Neuronal stem cell (in vitro differentiated cells): ENCODE data around the gene DNAJB1.

Experiments used
- DNase-seq: peaks from one replicate; pipeline ENCODE4 v3.0.0-alpha.2; 2013; ENCODE audit warnings: low spot score
- H2AFZ ChIP-seq: one replicate; pipeline ENCODE4 v1.6.1; 2013; ENCODE audit warnings: mild to moderate bottlenecking, low read length, inconsistent platforms
- H2AK5ac ChIP-seq: 2 replicates; pipeline ENCODE4 v1.6.1; 2013; ENCODE audit warnings: low read depth, mild to moderate bottlenecking, inconsistent platforms, low read length, moderate library complexity, mixed read lengths
- H2BK120ac ChIP-seq: 2 replicates; pipeline ENCODE4 v1.6.1; 2013; ENCODE audit warnings: low read depth, mild to moderate bottlenecking, inconsistent platforms, low read length, moderate library complexity, mixed read lengths
- H2BK12ac ChIP-seq: one replicate; pipeline ENCODE4 v1.6.1; 2013; ENCODE audit warnings: low read length, inconsistent platforms
- H2BK15ac ChIP-seq: 2 replicates; pipeline ENCODE4 v1.6.1; 2013; ENCODE audit warnings: mild to moderate bottlenecking, low read length, inconsistent platforms, mixed read lengths
- H2BK5ac ChIP-seq: one replicate; pipeline ENCODE4 v1.6.1; 2013; ENCODE audit warnings: inconsistent platforms, mild to moderate bottlenecking, low read length, moderate library complexity
- H3K14ac ChIP-seq: one replicate; pipeline ENCODE4 v1.6.1; 2013; ENCODE audit warnings: low read length, inconsistent platforms
- H3K18ac ChIP-seq: 2 replicates; pipeline ENCODE4 v1.6.1; 2013; ENCODE audit warnings: low read length, inconsistent platforms
- H3K23ac ChIP-seq: 2 replicates; pipeline ENCODE4 v1.6.1; 2013; ENCODE audit warnings: low read depth, mild to moderate bottlenecking, mixed read lengths, low read length, inconsistent platforms; ENCODE audit not compliant: poor library complexity
- H3K27ac ChIP-seq: replicated peaks from 3 replicates; pipeline ENCODE4 v1.5.1; 2013; ENCODE audit warnings: low read length, inconsistent platforms
- H3K27me3 ChIP-seq, 3 experiments: 2 replicates each; pipeline ENCODE4 v1.6.1; 2013; ENCODE audit warnings: low read length in 3 of 3, mild to moderate bottlenecking in 2 of 3, inconsistent platforms in 1 of 3, low read depth in 1 of 3, mixed read lengths in 1 of 3, moderate library complexity in 1 of 3; ENCODE audit not compliant: control insufficient read depth in 3 of 3, insufficient read depth in 3 of 3
- H3K36me3 ChIP-seq, 2 donors: replicated peaks in 1 of 2; 2 replicates each; pipeline ENCODE4 v1.6.1; 2013; ENCODE audit warnings: low read length in 2 of 2; ENCODE audit not compliant: control insufficient read depth in 2 of 2, insufficient read depth in 2 of 2
- H3K4ac ChIP-seq: 2 replicates; pipeline ENCODE4 v1.6.1; 2013; ENCODE audit warnings: inconsistent platforms, mild to moderate bottlenecking, low read length, moderate library complexity
- H3K4me1 ChIP-seq, 2 donors: 1 replicate in 1 of 2; 2 replicates in 1 of 2; pipeline ENCODE4 v1.6.1; 2013; ENCODE audit warnings: low read length in 2 of 2, low read depth in 1 of 2; ENCODE audit not compliant: control insufficient read depth in 2 of 2, insufficient read depth in 1 of 2
- H3K4me2 ChIP-seq: one replicate; pipeline ENCODE4 v1.6.1; 2013; ENCODE audit warnings: mild to moderate bottlenecking, low read length, inconsistent platforms; ENCODE audit not compliant: insufficient read depth, poor library complexity, severe bottlenecking
- H3K4me3 ChIP-seq, 2 donors: 2 replicates each; pipeline ENCODE4 v1.5.1; 2013; ENCODE audit warnings: low read length in 2 of 2, mild to moderate bottlenecking in 2 of 2, inconsistent platforms in 1 of 2, moderate library complexity in 1 of 2
- H3K79me1 ChIP-seq: one replicate; pipeline ENCODE4 v1.6.1; 2013; ENCODE audit warnings: low read depth, mild to moderate bottlenecking, inconsistent platforms, low read length, moderate library complexity
- H3K9ac ChIP-seq: one replicate; pipeline ENCODE4 v1.6.1; 2013; ENCODE audit warnings: mild to moderate bottlenecking, low read depth, low read length, inconsistent platforms; ENCODE audit not compliant: poor library complexity
- H3K9me3 ChIP-seq, 2 donors: replicated peaks in 1 of 2; 2 replicates each; pipeline versions ENCODE3 to v1.6.1; 2013; ENCODE audit warnings: low read length in 2 of 2, mild to moderate bottlenecking in 2 of 2, inconsistent platforms in 1 of 2, low read depth in 1 of 2, mixed read lengths in 1 of 2, moderate library complexity in 1 of 2; ENCODE audit not compliant: control insufficient read depth in 2 of 2, insufficient read depth in 1 of 2
- H4K8ac ChIP-seq: one replicate; pipeline ENCODE4 v1.6.1; 2013; ENCODE audit warnings: low read depth, mild to moderate bottlenecking, inconsistent platforms, low read length, moderate library complexity
- H4K91ac ChIP-seq: one replicate; pipeline ENCODE4 v1.6.1; 2013; ENCODE audit warnings: low read length, low read depth, mild to moderate bottlenecking, inconsistent platforms; ENCODE audit not compliant: poor library complexity
- WGBS, 2 donors: extraction: QIAGEN DNeasy Blood & Tissue Kit; methylation state at CpG; one replicate each; pipeline ENCODE4 v1.1.7; 2013; ENCODE audit warnings: missing lambda C conversion rate in 2 of 2, mixed read lengths in 1 of 2; ENCODE audit not compliant: insufficient read length in 2 of 2, insufficient replicate concordance in 1 of 2; ENCODE audit errors: extremely low coverage in 2 of 2; 5-methylcytosine and 5-hydroxymethylcytosine counted together

DNAJB1 gene

DNA sequence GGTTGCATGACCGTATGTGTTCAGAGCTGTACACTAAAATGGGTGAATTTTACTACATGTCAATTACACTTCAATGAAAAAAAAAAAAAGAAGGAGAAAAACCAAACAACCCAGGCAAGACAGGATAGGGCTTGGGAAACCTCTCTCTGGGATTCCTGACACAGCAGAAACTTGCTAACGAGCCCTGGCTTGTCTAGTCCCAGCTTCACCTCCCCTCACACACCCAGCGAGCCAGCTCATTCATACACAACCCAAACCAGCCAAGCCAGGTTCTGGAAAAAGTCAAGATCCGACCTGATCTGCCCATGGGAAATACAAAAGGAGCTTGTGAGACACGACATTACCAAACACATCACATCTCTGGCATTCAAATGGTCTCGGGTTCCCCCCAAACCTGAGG is 7.5 kb upstream of the DNAJB1 start:
- H3K36me3 ChIP-seq = no peaks in the 10 kb centered on the region
- H3K23ac ChIP-seq = no peak overlapping the region
- H2BK15ac ChIP-seq = no peak overlapping the region
- H3K4me3 ChIP-seq = no peak overlapping the region
- H3K79me1 ChIP-seq = no peaks in the 10 kb centered on the region
- no peak overlapping the region for H3K4ac ChIP-seq
- no peaks in the 10 kb centered on the region for H3K9me3 ChIP-seq
- H3K4me2 ChIP-seq = no peak overlapping the region
- H2BK5ac ChIP-seq = no peak overlapping the region
- DNase-seq = no peak
- no peak overlapping the region for H3K14ac ChIP-seq
- H2AK5ac ChIP-seq = no peak overlapping the region
- no peak overlapping the region for H4K8ac ChIP-seq
- peaks cover 1 to 4% of the 10 kb centered on the region in 2 donors for H3K4me1 ChIP-seq
- no peak overlapping the region for H4K91ac ChIP-seq
- H3K27ac ChIP-seq = no peak overlapping the region
- no CpG with 5 or more reads among the region's 6 CpGs for WGBS, 2 donors
- peak overlapping the region; percentile 77 for H2AFZ ChIP-seq
- no peak overlapping the region for H3K9ac ChIP-seq
- H3K27me3 ChIP-seq = no peaks in the 10 kb centered on the region
- no peak overlapping the region for H3K18ac ChIP-seq
- no peak overlapping the region for H2BK12ac ChIP-seq
- H2BK120ac ChIP-seq = no peak overlapping the region

- Histone ChIP-seq H3K4me3 (no peak overlapping the region), H3K36me3 (peaks cover 8 to 18% of the 10 kb centered on the region in 2 donors), H2BK12ac (no peak overlapping the region), H3K27me3 (no peaks in the 10 kb centered on the region), H2AK5ac (no peak overlapping the region), H2BK15ac (no peak overlapping the region), H3K14ac (no peak overlapping the region), H4K8ac (no peak overlapping the region), H4K91ac (no peak overlapping the region), H3K27ac (no peak overlapping the region), H3K4ac (no peak overlapping the region), H3K9me3 (no peaks in the 10 kb centered on the region), H2BK5ac (no peak overlapping the region), H3K4me1 (peaks cover 10 to 13% of the 10 kb centered on the region in 2 donors), H2BK120ac (no peak overlapping the region), H3K4me2 (no peak overlapping the region), H3K23ac (no peak overlapping the region), H3K79me1 (peaks cover 5% of the 10 kb centered on the region), H3K9ac (no peak overlapping the region), H3K18ac (no peak overlapping the region), H2AFZ (peak overlapping the region; percentile 2)
- WGBS, 2 donors = no CpG with 5 or more reads among the region's 4 CpGs
- DNase-seq = no peak
Observed at GRCh38 chr19:14520543-14520942, 2.3 kb upstream of the DNAJB1 start.

DNA sequence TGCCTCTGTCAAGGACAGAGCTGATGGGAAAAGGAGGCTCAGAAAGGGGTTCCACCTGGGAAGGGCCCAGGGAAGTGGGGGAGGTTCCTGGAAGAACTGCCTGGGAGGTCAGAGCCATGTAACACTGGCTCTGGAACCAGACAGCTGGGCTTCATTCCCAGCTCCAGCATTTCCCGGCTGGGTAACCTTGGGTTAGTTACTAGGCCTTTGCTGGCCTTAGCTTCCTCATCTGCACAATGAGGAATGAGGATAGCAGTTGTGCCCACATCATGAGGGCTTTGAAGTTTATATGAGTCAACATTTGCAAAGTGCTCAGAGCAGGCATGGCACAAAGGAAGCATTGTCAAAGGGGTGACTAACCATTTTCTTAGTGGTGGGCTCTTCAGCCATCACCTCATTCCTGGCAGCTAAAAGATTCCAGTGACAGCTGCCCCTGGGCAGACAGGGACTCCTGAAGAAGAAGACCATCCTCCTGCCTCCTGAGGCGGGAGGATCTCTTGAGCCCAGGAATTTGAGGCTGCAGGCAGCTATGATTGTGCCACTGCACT is 1.7 kb upstream of the DNAJB1 start:
- H3K27me3 ChIP-seq = no peaks in the 10 kb centered on the region
- no peak for DNase-seq
- H3K18ac ChIP-seq = no peak overlapping the region
- H3K9ac ChIP-seq = no peak overlapping the region
- H4K91ac ChIP-seq = no peak overlapping the region
- H2BK15ac ChIP-seq = no peak overlapping the region
- H4K8ac ChIP-seq = no peak overlapping the region
- WGBS, 2 donors = no CpG with 5 or more reads among the region's 2 CpGs
- H2AK5ac ChIP-seq = no peak overlapping the region
- H3K27ac ChIP-seq = no peak overlapping the region
- H3K23ac ChIP-seq = no peak overlapping the region
- no peak overlapping the region for H2BK120ac ChIP-seq
- no peak overlapping the region for H3K4me3 ChIP-seq
- peaks cover 10 to 13% of the 10 kb centered on the region in 2 donors for H3K4me1 ChIP-seq
- peak overlapping the region; percentile 2 for H2AFZ ChIP-seq
- no peak overlapping the region for H2BK12ac ChIP-seq
- no peak overlapping the region for H2BK5ac ChIP-seq
- no peak overlapping the region for H3K4me2 ChIP-seq
- H3K9me3 ChIP-seq = no peaks in the 10 kb centered on the region
- no peak overlapping the region for H3K4ac ChIP-seq
- H3K79me1 ChIP-seq = peaks cover 5% of the 10 kb centered on the region
- H3K36me3 ChIP-seq = peaks cover 15 to 24% of the 10 kb centered on the region in 2 donors
- H3K14ac ChIP-seq = no peak overlapping the region

- Histone ChIP-seq H3K4me3 (no peak overlapping the region), H3K4me1 (peaks cover 10 to 13% of the 10 kb centered on the region in 2 donors), H3K27ac (no peak overlapping the region)
Observed at GRCh38 chr19:14519245-14519859, 1.2 kb upstream of the DNAJB1 start.

More at GRCh38 chr19:14519245-14519859, 1.2 kb upstream of the DNAJB1 start:
- H3K9ac ChIP-seq = no peak overlapping the region
- no peak overlapping the region for H3K4ac ChIP-seq
- H2AFZ ChIP-seq = no peak overlapping the region
- H2BK12ac ChIP-seq = no peak overlapping the region
- peaks cover 20 to 30% of the 10 kb centered on the region in 2 donors for H3K36me3 ChIP-seq
- no peak overlapping the region for H3K23ac ChIP-seq
- H4K91ac ChIP-seq = no peak overlapping the region
- H2AK5ac ChIP-seq = no peak overlapping the region
- no CpG with 5 or more reads among the region's 22 CpGs for WGBS, 2 donors
- no peaks in the 10 kb centered on the region for H3K9me3 ChIP-seq
- H3K14ac ChIP-seq = no peak overlapping the region
- no peak overlapping the region for H2BK120ac ChIP-seq
- peaks cover 5% of the 10 kb centered on the region for H3K79me1 ChIP-seq
- no peak overlapping the region for H2BK5ac ChIP-seq
- no peak overlapping the region for H3K18ac ChIP-seq
- no peak overlapping the region for H3K4me2 ChIP-seq
- H3K27me3 ChIP-seq = no peaks in the 10 kb centered on the region
- H2BK15ac ChIP-seq = no peak overlapping the region
- no peak for DNase-seq
- no peak overlapping the region for H4K8ac ChIP-seq
